ENCODE data around the gene KHSRP. TPM values are rescaled to one million over a fixed set of nuclear protein-coding genes. Genes with fewer than 3 reads are reported as not detected.

The KHSRP gene
- total and polyA plus RNA-seq, 2 of the 13 experiments (the other 11 are each of a cell fraction or from before 2014, with no cell fraction given): 72.1 to 129 TPM

DNA sequence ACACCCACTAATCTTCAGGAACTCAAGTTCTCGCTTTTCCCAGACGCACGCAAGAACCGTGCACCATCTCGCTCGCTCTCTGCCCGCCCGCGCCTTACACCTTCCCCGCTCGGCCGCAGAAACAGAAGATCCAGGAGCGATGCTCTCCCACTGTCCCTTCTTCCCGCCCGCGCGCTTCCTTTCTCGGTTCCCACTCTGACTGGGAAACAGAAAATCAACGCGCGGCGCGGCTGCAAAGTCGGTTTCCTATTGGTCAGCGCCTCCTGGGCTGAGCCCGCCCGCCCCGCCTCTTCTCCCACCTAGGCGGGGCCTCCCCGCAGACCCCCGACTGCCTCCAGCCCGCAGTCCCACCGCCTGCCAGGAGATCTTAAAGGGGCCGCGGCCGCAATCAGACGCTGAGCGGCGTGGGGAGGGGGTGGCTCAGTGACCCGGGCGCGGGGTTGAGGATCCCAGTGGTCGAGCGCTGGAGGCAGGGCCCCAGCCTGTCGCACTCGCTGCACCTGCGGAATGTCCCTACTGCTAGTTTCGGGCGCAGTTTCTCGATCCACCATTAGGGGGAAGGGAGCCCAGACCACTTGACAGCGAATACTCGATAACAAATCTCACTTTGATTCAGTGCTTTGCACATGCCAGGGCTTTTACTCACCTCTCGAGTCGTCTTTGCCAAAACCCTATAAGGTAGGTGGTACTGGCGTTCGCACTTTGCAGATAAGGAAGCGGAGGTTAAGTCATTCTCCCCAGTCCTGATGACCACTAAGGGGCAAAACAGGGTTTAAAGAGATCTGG, 35.7 kb upstream of the KHSRP start (continued):
- 0 out of 2 replicates have a peak, but pooled peaks have one; percentile 25 for TF ChIP-seq ARNTL (CRISPR knock-in tag; IDR thresholded peaks at IDR 0.05)
- no peak for TF ChIP-seq NONO (IDR thresholded peaks at IDR 0.05)
- TF ChIP-seq NONO (CRISPR knock-in tag; conservative IDR thresholded peaks at IDR 0.05): peak; percentile 74
- TF ChIP-seq ELF1 (CRISPR knock-in tag; IDR thresholded peaks at IDR 0.05): peak; percentile 71
- TF ChIP-seq, protein P1, sequence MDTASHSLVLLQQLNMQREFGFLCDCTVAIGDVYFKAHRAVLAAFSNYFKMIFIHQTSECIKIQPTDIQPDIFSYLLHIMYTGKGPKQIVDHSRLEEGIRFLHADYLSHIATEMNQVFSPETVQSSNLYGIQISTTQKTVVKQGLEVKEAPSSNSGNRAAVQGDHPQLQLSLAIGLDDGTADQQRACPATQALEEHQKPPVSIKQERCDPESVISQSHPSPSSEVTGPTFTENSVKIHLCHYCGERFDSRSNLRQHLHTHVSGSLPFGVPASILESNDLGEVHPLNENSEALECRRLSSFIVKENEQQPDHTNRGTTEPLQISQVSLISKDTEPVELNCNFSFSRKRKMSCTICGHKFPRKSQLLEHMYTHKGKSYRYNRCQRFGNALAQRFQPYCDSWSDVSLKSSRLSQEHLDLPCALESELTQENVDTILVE (CRISPR knock-in tag; IDR thresholded peaks at IDR 0.05): 0 out of 2 replicates have a peak, but pooled peaks have one; percentile 40
- 0 out of 2 replicates have a peak, but pooled peaks have one; percentile 56 for TF ChIP-seq KDM1A (CRISPR knock-in tag; IDR thresholded peaks at IDR 0.05)
- TF ChIP-seq, protein P2, sequence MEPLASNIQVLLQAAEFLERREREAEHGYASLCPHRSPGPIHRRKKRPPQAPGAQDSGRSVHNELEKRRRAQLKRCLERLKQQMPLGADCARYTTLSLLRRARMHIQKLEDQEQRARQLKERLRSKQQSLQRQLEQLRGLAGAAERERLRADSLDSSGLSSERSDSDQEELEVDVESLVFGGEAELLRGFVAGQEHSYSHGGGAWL (CRISPR knock-in tag; IDR thresholded peaks at IDR 0.05): peak; percentile 38; the same call in 1 of the 2 replicates
- TF ChIP-seq ZNF3 (CRISPR knock-in tag; IDR thresholded peaks at IDR 0.05): peak; percentile 50; the same call in 1 of the 2 replicates
- peak; percentile 76; the same call in 1 of the 2 replicates for TF ChIP-seq TARDBP (CRISPR knock-in tag; IDR thresholded peaks at IDR 0.05)
- TF ChIP-seq PHF21A (CRISPR knock-in tag; IDR thresholded peaks at IDR 0.05): peak; percentile 43; the same call in 1 of the 2 replicates
- no peak for TF ChIP-seq ZSCAN21 (CRISPR knock-in tag; IDR thresholded peaks at IDR 0.05; ENCODE audit: borderline replicate concordance)
- TF ChIP-seq MED13 (CRISPR knock-in tag; IDR thresholded peaks at IDR 0.05): no peak
- no peak for TF ChIP-seq ZNF563 (CRISPR knock-in tag; IDR thresholded peaks at IDR 0.05)
- TF ChIP-seq KMT2A (CRISPR knock-in tag; IDR thresholded peaks at IDR 0.05): peak; percentile 63
- TF ChIP-seq ZFP41 (CRISPR knock-in tag; IDR thresholded peaks at IDR 0.05; ENCODE audit: borderline replicate concordance): no peak
- peak; percentile 59 for TF ChIP-seq RXRA (CRISPR knock-in tag; IDR thresholded peaks at IDR 0.05)
- 0 out of 2 replicates have a peak, but pooled peaks have one; percentile 30 for TF ChIP-seq ZNF451 (CRISPR knock-in tag; IDR thresholded peaks at IDR 0.05)
- no peak for TF ChIP-seq NFE2L2 (IDR thresholded peaks at IDR 0.05; ENCODE audit: low read length)
- TF ChIP-seq, protein P3, sequence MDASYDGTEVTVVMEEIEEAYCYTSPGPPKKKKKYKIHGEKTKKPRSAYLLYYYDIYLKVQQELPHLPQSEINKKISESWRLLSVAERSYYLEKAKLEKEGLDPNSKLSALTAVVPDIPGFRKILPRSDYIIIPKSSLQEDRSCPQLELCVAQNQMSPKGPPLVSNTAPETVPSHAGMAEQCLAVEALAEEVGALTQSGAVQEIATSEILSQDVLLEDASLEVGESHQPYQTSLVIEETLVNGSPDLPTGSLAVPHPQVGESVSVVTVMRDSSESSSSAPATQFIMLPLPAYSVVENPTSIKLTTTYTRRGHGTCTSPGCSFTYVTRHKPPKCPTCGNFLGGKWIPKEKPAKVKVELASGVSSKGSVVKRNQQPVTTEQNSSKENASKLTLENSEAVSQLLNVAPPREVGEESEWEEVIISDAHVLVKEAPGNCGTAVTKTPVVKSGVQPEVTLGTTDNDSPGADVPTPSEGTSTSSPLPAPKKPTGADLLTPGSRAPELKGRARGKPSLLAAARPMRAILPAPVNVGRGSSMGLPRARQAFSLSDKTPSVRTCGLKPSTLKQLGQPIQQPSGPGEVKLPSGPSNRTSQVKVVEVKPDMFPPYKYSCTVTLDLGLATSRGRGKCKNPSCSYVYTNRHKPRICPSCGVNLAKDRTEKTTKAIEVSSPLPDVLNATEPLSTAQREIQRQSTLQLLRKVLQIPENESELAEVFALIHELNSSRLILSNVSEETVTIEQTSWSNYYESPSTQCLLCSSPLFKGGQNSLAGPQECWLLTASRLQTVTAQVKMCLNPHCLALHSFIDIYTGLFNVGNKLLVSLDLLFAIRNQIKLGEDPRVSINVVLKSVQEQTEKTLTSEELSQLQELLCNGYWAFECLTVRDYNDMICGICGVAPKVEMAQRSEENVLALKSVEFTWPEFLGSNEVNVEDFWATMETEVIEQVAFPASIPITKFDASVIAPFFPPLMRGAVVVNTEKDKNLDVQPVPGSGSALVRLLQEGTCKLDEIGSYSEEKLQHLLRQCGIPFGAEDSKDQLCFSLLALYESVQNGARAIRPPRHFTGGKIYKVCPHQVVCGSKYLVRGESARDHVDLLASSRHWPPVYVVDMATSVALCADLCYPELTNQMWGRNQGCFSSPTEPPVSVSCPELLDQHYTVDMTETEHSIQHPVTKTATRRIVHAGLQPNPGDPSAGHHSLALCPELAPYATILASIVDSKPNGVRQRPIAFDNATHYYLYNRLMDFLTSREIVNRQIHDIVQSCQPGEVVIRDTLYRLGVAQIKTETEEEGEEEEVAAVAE (CRISPR knock-in tag; IDR thresholded peaks at IDR 0.05; ENCODE audit: borderline replicate concordance): no peak
- peak; percentile 41; the same call in 1 of the 2 replicates for TF ChIP-seq NFKB2 (CRISPR knock-in tag; IDR thresholded peaks at IDR 0.05; ENCODE audit: borderline replicate concordance)
- peak; percentile 84; the same call in 1 of the 2 replicates for TF ChIP-seq ZFP90 (CRISPR knock-in tag; IDR thresholded peaks at IDR 0.05; ENCODE audit: borderline replicate concordance)
- no peak for TF ChIP-seq NR2F1 (CRISPR knock-in tag; IDR thresholded peaks at IDR 0.05)
- TF ChIP-seq CENPX (CRISPR knock-in tag; IDR thresholded peaks at IDR 0.05): no peak
- TF ChIP-seq, protein P4, sequence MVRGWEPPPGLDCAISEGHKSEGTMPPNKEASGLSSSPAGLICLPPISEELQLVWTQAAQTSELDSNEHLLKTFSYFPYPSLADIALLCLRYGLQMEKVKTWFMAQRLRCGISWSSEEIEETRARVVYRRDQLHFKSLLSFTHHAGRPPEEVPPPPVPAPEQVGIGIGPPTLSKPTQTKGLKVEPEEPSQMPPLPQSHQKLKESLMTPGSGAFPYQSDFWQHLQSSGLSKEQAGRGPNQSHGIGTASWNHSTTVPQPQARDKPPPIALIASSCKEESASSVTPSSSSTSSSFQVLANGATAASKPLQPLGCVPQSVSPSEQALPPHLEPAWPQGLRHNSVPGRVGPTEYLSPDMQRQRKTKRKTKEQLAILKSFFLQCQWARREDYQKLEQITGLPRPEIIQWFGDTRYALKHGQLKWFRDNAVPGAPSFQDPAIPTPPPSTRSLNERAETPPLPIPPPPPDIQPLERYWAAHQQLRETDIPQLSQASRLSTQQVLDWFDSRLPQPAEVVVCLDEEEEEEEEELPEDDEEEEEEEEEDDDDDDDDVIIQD (CRISPR knock-in tag; IDR thresholded peaks at IDR 0.05; ENCODE audit: low read depth): no peak
